ENCODE results near the gene MYPOP.

The MYPOP gene

DNA sequence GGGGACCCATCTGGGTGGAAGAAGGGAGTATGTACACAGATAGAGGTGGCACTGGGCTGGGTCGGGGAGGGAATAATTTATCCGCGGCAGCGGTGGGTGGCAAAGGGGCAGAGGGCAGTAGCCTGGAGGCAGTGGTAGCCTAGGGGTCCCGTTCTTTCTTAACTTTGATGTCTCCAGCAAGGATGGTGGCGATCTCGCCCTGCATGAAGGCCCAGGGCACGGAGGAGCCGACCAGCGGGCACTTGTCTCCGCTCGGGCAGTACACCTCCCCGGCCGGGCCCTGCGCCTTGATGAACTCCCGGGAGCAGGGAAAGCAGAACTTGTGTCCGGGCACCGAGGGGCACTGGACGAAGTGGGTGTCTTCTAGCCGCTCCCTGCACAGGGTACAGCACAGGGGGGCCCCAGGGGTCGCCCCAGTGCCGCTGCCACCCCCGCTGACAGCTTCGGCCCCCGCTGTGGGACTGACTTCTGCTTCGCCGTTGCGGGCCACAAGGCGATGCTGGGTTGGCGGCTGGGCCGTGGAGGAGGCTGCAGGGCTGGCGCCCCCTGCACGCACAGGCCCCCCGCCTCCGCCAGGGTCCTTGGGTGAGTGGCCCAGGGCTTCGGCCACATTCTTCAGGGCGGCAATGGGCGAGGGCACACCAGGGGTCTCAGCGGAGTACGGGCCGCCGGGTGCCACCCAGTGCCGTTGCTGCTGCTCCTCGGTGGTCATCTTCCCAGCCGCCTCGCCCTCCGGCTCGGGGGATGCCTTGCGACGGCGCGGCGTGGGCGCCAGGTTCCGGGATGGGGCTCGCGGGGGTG, 18.3 kb downstream of the MYPOP start:
- TF ChIP-seq, protein P1, sequence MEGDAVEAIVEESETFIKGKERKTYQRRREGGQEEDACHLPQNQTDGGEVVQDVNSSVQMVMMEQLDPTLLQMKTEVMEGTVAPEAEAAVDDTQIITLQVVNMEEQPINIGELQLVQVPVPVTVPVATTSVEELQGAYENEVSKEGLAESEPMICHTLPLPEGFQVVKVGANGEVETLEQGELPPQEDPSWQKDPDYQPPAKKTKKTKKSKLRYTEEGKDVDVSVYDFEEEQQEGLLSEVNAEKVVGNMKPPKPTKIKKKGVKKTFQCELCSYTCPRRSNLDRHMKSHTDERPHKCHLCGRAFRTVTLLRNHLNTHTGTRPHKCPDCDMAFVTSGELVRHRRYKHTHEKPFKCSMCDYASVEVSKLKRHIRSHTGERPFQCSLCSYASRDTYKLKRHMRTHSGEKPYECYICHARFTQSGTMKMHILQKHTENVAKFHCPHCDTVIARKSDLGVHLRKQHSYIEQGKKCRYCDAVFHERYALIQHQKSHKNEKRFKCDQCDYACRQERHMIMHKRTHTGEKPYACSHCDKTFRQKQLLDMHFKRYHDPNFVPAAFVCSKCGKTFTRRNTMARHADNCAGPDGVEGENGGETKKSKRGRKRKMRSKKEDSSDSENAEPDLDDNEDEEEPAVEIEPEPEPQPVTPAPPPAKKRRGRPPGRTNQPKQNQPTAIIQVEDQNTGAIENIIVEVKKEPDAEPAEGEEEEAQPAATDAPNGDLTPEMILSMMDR (IDR thresholded peaks at IDR 0.05), result no peak

GRCh38 chr19:45883586-45883880, 18.9 kb downstream of the MYPOP start:
- TF ChIP-seq, protein P1 (IDR thresholded peaks at IDR 0.05), result no peak

DNA sequence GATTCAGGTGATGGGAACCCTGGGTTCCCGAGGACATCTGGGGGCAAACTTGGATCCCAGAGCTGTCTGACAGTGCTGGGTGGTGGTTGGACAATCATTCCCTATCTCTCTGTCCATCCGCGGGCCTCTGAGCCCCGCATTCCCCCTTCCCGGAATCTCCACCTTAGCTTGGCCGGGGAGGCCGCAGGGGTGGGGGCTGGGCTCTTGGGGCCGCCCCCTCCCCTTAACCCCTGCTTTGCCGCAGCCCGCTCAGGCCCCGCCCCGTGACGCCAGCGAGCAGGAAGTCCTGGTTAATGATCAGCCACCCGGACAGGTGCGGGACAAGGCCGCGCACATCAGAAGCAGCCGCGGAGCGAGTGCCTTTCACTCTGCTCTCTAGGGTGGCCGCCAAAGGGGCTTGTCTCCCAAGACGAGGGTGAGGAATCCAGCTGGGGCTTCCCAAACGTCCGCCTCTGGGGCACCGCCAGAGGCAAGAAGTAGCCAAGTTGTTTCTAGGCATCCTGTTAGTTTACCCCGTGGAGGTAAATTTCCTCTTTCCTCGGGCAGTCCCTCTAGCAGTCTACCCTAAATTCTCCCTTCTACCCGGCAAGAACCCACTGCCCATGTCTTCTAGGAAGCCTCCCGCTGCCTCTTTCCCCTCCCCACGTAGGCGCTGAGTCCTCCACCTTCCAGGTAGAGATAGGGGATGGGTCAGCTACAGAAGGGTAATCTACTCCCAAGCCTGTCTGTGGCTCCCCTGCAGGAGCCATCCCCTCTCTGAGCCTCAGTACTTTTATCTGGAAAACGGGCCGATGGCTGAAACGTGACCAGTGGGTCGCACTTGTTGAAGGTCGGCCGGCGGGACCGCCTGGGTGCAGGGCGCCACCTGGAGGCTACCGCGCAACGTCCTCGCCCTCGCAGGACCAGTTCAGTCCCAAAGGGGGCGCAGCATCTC, 19.5 kb downstream of the MYPOP start:
- TF ChIP-seq, protein P1 (IDR thresholded peaks at IDR 0.05), result peak; percentile 81

DNA sequence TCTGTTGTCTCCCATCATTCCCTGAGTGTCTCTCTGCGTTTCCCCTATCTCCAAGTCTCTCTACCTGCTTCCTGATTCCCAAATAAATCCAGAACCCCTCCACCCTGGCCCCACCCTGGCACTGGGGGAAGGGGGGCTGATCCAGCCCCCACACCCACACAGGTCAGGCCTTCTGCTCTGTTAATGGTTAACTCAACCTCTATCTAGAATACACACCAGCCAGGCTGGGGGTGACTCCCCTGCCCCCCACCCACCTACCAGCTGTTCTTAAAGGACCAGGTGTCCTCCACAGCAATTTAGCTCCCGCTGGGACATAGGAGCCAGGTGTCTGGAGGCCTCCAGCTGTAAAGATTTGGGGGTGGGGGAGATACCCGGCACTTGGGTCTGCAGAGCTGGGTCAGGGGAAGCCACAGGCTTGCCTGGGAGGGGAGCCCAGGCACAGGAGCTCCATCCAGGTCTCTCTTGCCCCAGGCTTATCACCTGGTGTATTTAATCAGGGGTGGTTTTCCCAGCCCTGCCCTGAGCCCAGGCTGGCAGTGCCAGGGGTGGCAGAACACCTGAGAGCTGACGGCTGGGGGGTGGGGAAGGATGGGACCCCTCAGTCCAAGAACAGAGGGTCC, 20.4 kb downstream of the MYPOP start:
- TF ChIP-seq, protein P1 (IDR thresholded peaks at IDR 0.05), result no peak

DNA sequence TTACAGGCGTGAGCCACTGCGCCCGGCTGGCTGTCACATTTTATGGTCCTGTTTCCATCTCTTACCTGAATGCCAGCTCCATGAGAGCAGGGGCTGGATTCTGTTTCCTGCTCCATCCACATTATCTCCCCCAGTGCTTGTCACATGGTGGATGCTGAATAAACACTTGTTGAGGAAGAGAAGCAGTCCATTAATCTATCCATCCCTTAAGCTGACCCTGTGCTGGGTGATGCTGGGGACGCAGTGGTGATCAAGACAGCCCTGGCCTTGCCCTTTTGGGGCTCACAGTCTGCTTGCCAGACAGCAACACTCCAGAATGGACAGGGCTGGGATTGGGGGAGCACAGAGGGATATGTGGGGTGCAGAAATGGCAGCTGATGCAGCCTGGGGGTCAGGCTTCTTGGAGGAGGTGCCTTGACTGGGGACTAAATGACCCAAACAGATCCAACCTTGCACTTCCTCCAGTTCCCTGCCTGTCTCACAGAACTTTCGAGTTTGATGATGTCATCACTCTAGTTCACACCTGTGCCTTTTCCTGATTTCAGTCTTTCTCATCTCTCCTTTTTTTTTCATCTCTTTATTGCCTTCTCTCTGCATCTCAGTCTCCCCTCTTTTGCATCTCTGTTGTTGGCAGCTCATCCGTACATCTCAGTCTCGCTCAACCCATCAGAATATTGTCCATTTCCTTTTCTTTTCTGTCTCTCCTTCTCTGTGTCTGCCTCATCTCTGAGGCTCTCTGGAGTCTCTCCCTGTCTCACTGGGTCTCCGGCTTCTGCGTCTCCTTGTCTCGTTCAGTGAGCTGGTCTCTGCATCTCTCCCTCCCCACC, 21.1 kb downstream of the MYPOP start:
- TF ChIP-seq, protein P1 (IDR thresholded peaks at IDR 0.05), result no peak

DNA sequence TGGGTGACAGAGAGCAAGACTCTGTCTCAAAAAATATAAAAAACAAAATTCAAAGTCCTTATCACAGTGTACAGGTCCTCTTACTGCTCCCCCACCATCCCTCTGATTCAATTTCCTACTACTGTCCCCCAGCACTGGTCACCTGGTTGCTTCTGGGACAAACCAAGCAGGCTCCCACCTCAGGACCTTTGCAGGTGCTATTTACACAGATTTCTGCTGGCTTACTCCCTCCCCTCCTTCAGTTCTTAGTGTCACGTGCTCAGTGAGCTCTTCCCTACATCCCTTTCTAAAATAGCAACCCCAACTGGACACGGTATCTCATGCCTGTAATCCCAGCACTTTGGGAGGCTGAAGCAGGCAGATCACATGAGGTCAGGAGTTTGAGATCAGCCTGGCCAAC, 22.4 kb downstream of the MYPOP start:
- TF ChIP-seq, protein P1 (IDR thresholded peaks at IDR 0.05), result no peak

DNA sequence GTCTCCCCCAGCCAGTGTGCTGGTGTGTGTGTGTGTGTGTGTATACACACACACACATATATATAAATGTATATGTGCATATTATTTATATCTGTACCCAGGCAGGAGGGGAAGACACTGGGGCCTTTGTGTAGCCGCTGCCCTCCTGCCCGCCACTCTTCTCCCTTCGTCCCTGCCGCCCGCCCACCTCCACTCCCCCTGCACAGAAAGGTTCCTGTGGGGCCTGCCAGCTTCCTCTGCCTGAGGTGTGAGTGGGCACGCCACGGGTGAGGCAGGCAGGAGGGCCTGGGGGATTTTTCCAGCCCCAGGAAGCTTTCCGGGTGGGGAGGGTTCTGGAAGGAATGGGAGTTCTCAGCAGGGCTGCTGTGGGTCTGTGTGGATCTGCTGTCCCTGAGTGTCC, 23.4 kb downstream of the MYPOP start:
- TF ChIP-seq, protein P1 (IDR thresholded peaks at IDR 0.05), result no peak
